Stimulated activated naive CD8-positive, alpha-beta T cell treated with anti-CD3 and anti-CD28 coated beads, Interleukin-15, amount 100 ng/mL, for 72 hours (primary cell): ENCODE data around the gene SEPTIN11.

Experiments used
- ATAC-seq: fragments of 150-1000 bp; cut with Tn5 transposase; 2 replicates; pipeline ENCODE4 v1.10.0; 2021; ENCODE audit warnings: mild to moderate bottlenecking, moderate library complexity
- DNase-seq, 2 donors: peaks; one replicate each; pipeline ENCODE4 v3.0.0; 2021 to 2022
- H3K27ac Mint-ChIP-seq, 2 donors: one replicate each; pipeline ENCODE4 v1.8.0; 2022; ENCODE audit warnings: mild to moderate bottlenecking in 2 of 2, mixed read lengths in 2 of 2, moderate library complexity in 2 of 2
- H3K27me3 Mint-ChIP-seq: one replicate; pipeline ENCODE4 v1.8.0; 2022; ENCODE audit warnings: mixed read lengths
- H3K4me1 Mint-ChIP-seq: one replicate; pipeline ENCODE4 v1.8.0; 2022; ENCODE audit warnings: mild to moderate bottlenecking, mixed read lengths
- H3K4me3 Mint-ChIP-seq, 2 donors: one replicate each; pipeline ENCODE4 v1.8.0; 2022; ENCODE audit warnings: mild to moderate bottlenecking in 2 of 2, mixed read lengths in 2 of 2, moderate library complexity in 1 of 2
- H3K9me3 Mint-ChIP-seq, 2 donors: one replicate each; pipeline ENCODE4 v1.8.0; 2022; ENCODE audit warnings: mixed read lengths in 2 of 2

Gene SEPTIN11

GRCh38 chr4:76949276-76950051, at the start of gene SEPTIN11:
TSS of gene SEPTIN11 (plus strand) at chr4:76949752. CDS start at chr4:76949904, 152 bp downstream.
- Mint-ChIP-seq H3K27ac (peak within 1 kb of the TSS; percentile 86 to 95), H3K27me3 (peaks cover 9% of the 10 kb centered on the region)

GRCh38 chr4:76902233-76902890, 47.2 kb upstream of the SEPTIN11 start:
- H3K4me1 Mint-ChIP-seq: peaks cover 9% of the 10 kb centered on the region
- H3K9me3 Mint-ChIP-seq: peaks cover 0 to 7% of the 10 kb centered on the region in 2 donors
- DNase-seq (no peak), ATAC-seq (no peak)
- H3K4me3 Mint-ChIP-seq: no peak overlapping the region
- no peaks in the 10 kb centered on the region for H3K27me3 Mint-ChIP-seq
- H3K27ac Mint-ChIP-seq: no peak overlapping the region

More at GRCh38 chr4:76949276-76950051, at the start of gene SEPTIN11:
- Mint-ChIP-seq H3K9me3 (no peaks in the 10 kb centered on the region), H3K4me1 (peaks cover 42% of the 10 kb centered on the region), H3K4me3 (peak within 1 kb of the TSS; percentile 85 to 88)
- DNase-seq (peak; percentile 88 to 89), ATAC-seq (peak; percentile 78)

DNA sequence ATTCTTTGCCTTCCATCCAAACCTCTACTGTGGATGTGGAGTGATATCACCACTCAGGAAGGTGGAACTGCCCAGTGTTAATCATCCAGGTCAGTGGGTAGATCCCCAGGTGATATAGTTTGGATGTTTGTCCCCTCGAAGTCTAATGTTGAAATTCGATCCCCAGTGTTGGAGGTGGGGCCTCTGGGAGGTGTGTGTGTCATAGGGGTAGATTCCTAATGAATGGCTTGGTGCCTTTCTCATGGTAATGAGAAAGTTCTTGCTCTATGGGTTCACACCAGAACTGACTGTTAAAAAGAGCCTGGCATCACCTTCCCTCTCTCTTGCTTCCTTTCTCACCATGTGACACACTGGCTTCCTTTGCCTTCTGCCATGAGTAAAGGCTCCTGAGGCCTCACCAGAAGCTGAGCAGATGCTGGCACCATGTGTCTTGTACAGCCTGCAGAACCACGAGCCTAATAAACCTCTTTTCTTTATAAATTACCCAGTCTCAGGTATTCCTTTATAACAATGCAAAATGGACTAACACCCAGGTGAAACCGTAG, 44.8 kb upstream of the SEPTIN11 start:
- Mint-ChIP-seq H3K4me3 (no peak overlapping the region), H3K27ac (no peak overlapping the region), H3K4me1 (no peaks in the 10 kb centered on the region), H3K27me3 (no peaks in the 10 kb centered on the region), H3K9me3 (peaks cover 0 to 7% of the 10 kb centered on the region in 2 donors)
- DNase-seq (no peak), ATAC-seq (no peak)

DNA sequence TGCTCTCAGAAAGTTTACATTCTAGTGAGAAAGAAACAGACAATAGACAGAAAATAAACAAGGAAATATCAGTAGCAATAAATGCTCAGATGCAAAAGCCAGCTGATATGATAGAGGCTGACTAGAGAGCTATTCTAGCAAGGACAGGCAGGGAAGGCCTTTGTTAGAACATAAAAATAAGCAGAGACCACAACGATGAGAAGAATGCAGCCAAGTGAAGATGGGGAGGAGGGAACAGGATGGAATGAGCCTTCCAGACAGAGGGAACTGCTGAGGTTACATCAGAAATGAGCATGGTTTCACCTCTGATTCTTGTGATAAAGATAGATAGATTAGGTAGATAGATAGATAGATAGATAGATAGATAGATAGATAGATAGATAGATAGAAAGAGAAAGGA, 44.0 kb upstream of the SEPTIN11 start:
- Mint-ChIP-seq H3K4me1 (no peaks in the 10 kb centered on the region), H3K27me3 (no peaks in the 10 kb centered on the region), H3K4me3 (no peak overlapping the region), H3K27ac (peak overlapping the region in 1 of 2 donors; percentile 10), H3K9me3 (peaks cover 0 to 7% of the 10 kb centered on the region in 2 donors)
- DNase-seq (no peak), ATAC-seq (no peak)

DNA sequence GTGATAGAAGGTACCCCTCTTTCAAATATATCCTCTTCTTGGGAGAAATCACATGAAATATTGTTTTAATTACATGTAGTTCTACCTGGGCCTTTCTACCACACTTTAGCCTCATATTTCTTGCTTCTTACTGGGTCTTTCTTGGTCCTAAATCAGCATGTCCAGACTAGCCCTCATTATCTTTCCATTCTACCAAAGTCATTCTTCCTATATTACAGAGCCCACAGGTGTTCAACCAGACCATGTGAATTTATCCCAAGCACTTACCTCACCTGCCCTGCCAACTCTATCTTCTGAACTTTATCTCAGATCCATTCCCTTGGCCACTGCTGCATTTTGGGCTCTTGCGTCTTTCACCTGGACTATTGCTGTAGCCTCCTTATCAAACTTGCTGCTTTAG, 39.8 kb upstream of the SEPTIN11 start:
- DNase-seq: no peak
- no peak overlapping the region for H3K27ac Mint-ChIP-seq
- no peaks in the 10 kb centered on the region for H3K27me3 Mint-ChIP-seq
- no peaks in the 10 kb centered on the region for H3K4me1 Mint-ChIP-seq
- H3K9me3 Mint-ChIP-seq: peaks cover 0 to 7% of the 10 kb centered on the region in 2 donors
- no peak overlapping the region for H3K4me3 Mint-ChIP-seq
- ATAC-seq: no peak

DNA sequence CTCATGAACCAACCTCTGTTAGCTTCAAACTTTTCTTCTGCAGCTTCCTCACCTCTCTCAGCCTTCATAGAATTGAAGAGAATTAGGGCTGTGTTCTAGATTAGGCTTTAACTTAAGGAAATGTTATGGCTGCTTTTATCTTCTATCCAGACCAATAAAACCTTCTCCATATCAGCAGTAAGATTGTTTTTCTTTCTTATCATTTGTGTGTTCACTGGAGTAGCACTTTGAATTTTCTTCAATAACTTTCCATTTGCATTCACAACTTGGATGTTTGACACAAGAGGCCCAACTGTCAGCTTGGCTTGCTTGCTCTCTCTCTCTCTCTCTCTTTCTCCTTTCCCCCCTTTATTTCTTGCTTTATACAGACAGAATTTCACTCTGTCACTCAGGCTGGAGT, 28.8 kb upstream of the SEPTIN11 start:
- Mint-ChIP-seq H3K4me3 (no peak overlapping the region), H3K4me1 (no peaks in the 10 kb centered on the region), H3K27me3 (no peaks in the 10 kb centered on the region), H3K9me3 (no peaks in the 10 kb centered on the region), H3K27ac (no peak overlapping the region)
- ATAC-seq (no peak), DNase-seq (no peak)

GRCh38 chr4:76923619-76924357, 25.8 kb upstream of the SEPTIN11 start:
- DNase-seq (no peak), ATAC-seq (no peak)
- H3K27ac Mint-ChIP-seq: no peak overlapping the region
- no peak overlapping the region for H3K4me3 Mint-ChIP-seq
- H3K9me3 Mint-ChIP-seq: no peaks in the 10 kb centered on the region
- no peaks in the 10 kb centered on the region for H3K4me1 Mint-ChIP-seq
- H3K27me3 Mint-ChIP-seq: no peaks in the 10 kb centered on the region

- H3K4me1 Mint-ChIP-seq: no peaks in the 10 kb centered on the region
- no peak overlapping the region for H3K27ac Mint-ChIP-seq
- no peak overlapping the region for H3K4me3 Mint-ChIP-seq
- no peaks in the 10 kb centered on the region for H3K9me3 Mint-ChIP-seq
- ATAC-seq: no peak
- H3K27me3 Mint-ChIP-seq: no peaks in the 10 kb centered on the region
- DNase-seq: no peak
Observed at GRCh38 chr4:76926841-76927240, 22.7 kb upstream of the SEPTIN11 start.

- Mint-ChIP-seq H3K4me3 (no peak overlapping the region), H3K27me3 (no peaks in the 10 kb centered on the region), H3K27ac (no peak overlapping the region), H3K9me3 (no peaks in the 10 kb centered on the region), H3K4me1 (no peaks in the 10 kb centered on the region)
- ATAC-seq (no peak), DNase-seq (no peak)
Observed at GRCh38 chr4:76930685-76931084, 18.9 kb upstream of the SEPTIN11 start.

DNA sequence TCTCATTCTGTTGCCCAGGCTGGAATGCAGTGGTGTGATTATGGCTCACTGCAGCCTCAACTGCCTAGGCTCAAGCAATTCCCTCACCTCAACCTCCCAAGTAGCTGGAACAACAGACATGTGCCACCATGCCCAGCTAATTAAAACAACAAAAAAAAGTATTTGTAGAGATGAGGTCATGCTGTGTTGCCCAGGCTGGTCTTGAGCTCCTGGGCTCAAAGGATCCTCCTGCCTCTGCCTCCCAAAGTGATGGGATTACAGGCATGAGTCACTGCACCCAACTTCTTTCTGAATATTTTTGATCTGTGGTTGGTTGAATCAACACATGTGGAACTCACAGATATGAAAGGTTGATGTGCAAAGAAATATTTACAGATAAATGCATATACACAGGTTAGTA, 18.5 kb upstream of the SEPTIN11 start:
- Mint-ChIP-seq H3K27me3 (no peaks in the 10 kb centered on the region), H3K9me3 (no peaks in the 10 kb centered on the region), H3K27ac (no peak overlapping the region), H3K4me3 (no peak overlapping the region), H3K4me1 (no peaks in the 10 kb centered on the region)
- DNase-seq: no peak
- ATAC-seq: no peak

GRCh38 chr4:76931576-76932276, 17.8 kb upstream of the SEPTIN11 start:
- no peak overlapping the region for H3K4me3 Mint-ChIP-seq
- DNase-seq (no peak), ATAC-seq (no peak)
- no peaks in the 10 kb centered on the region for H3K4me1 Mint-ChIP-seq
- no peak overlapping the region for H3K27ac Mint-ChIP-seq
- H3K27me3 Mint-ChIP-seq: no peaks in the 10 kb centered on the region
- peaks cover 2 to 5% of the 10 kb centered on the region in 2 donors for H3K9me3 Mint-ChIP-seq

- no peak for DNase-seq
- Mint-ChIP-seq H3K9me3 (peaks cover 17 to 23% of the 10 kb centered on the region in 2 donors), H3K4me3 (no peak overlapping the region), H3K27me3 (no peaks in the 10 kb centered on the region), H3K4me1 (no peaks in the 10 kb centered on the region), H3K27ac (no peak overlapping the region)
- no peak for ATAC-seq
Observed at GRCh38 chr4:76939184-76939583, 10.4 kb upstream of the SEPTIN11 start.

GRCh38 chr4:76943129-76943620, 6.4 kb upstream of the SEPTIN11 start:
- no peak for ATAC-seq
- Mint-ChIP-seq H3K4me3 (no peak overlapping the region), H3K27ac (no peak overlapping the region), H3K27me3 (peaks cover 1% of the 10 kb centered on the region), H3K4me1 (peaks cover 8% of the 10 kb centered on the region), H3K9me3 (peaks cover 8 to 10% of the 10 kb centered on the region in 2 donors)
- no peak for DNase-seq

DNA sequence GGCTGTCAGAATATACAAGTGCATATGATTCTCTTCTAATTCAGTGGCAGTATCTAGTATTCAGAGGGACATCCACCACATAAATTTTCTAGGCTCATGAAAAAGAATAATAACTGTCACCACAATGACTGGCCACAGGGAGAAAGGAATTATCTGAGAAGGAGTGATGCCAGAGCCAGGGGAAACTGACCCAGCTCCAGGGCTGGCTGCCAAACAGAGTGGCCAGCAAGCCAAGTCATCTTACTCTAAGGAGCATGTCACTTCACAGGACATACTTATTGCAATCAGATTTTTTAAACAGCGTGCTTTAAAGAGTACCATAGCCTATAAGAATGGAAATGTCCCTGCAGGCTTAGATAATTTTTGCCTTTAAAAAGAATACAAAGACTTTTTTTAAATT, 5.8 kb upstream of the SEPTIN11 start:
- no peak overlapping the region for H3K27ac Mint-ChIP-seq
- DNase-seq (no peak), ATAC-seq (no peak)
- H3K27me3 Mint-ChIP-seq: peaks cover 7% of the 10 kb centered on the region
- H3K9me3 Mint-ChIP-seq: peaks cover 7% of the 10 kb centered on the region in 2 donors
- H3K4me3 Mint-ChIP-seq: no peak overlapping the region
- H3K4me1 Mint-ChIP-seq: peaks cover 15% of the 10 kb centered on the region

GRCh38 chr4:76947369-76947768, 2.2 kb upstream of the SEPTIN11 start:
- H3K27me3 Mint-ChIP-seq: peaks cover 9% of the 10 kb centered on the region
- no peak overlapping the region for H3K27ac Mint-ChIP-seq
- no peak overlapping the region for H3K4me3 Mint-ChIP-seq
- peaks cover 31% of the 10 kb centered on the region for H3K4me1 Mint-ChIP-seq
- no peak for DNase-seq
- no peak for ATAC-seq
- no peaks in the 10 kb centered on the region for H3K9me3 Mint-ChIP-seq
